Stimulated activated CD4-positive, alpha-beta T cell treated with anti-CD3 and anti-CD28 coated beads, Interleukin-15, amount 100 ng/mL, for 24 hours (primary cell): Measurements from ENCODE around the gene P3H2.
A peak's percentile ranks its signal among the peaks of the same experiment; 100 is the strongest.
"Not testable (repeated sequence)": the region's sequence is repeated elsewhere in the genome, so short reads cannot be mapped to it uniquely, and the experiment has no call there.

Source experiments
- DNase-seq: peaks from one replicate; pipeline ENCODE4 v3.0.0-alpha.2; 2020

The P3H2 gene

DNA sequence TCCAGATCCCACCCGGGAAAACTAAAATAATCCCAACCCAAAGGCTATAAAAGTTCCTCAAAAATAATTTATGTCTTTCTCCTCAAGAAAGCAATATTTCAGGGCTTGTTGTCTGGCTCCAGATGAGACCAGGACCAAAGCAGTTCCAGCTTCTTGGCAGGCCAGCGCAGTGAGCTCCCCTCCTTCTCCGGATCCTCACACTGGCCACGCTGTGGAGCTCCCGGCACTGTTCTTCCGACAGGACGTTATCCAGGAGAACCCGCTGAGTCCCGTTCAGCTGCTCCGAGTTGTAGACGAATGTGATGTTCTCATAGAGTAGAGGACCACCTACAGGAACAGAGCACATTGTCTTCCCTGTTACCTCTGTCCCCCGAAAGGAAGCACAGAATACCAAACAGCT is 146.3 kb downstream of the P3H2 start:
- DNase-seq, result no peak

- no peak for DNase-seq
Measured at GRCh38 chr3:189967254-189967865, 153.3 kb downstream of the P3H2 start.

- DNase-seq, result no peak
Measured at GRCh38 chr3:189966843-189967242, 153.9 kb downstream of the P3H2 start.

- DNase-seq, result no peak
Measured at GRCh38 chr3:189964623-189965332, 155.9 kb downstream of the P3H2 start.

GRCh38 chr3:189962466-189962865 is 158.2 kb downstream of the P3H2 start:
- DNase-seq, result no peak

DNA sequence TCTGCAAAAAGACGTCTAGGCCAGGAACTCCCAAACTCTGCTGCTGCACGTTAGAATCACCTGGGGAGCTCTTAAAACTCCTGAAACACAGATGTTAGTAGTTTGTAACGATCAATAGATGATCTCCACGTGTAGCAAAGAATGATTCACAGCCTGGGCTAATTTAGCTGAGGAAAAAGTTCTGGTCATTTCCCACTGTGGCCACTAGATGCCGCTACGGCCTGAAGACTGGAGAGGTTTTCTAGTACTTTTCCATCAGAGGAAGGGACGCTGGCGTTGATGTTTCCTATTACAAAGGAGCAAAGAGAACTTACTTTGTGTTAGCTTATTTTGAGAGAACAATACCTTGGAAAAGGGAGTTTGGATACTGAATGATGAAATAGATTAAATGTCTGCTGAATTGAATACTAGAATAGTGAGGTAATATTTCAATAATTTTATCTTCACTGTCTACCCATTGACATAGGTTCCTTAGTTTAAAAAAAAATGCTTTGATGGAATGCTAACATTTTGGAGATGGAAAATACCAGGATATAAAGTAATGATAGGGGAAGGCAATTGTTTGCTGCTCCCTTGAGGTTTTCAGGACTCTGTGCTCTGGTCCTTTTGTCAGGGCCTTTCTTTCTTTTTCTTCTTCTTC is 159.1 kb downstream of the P3H2 start:
- peak; percentile 80 for DNase-seq

- not testable (repeated sequence) for DNase-seq
Measured at GRCh38 chr3:189961086-189961485, 159.6 kb downstream of the P3H2 start.

GRCh38 chr3:189954733-189955665 is 165.7 kb downstream of the P3H2 start:
- DNase-seq, result no peak

DNA sequence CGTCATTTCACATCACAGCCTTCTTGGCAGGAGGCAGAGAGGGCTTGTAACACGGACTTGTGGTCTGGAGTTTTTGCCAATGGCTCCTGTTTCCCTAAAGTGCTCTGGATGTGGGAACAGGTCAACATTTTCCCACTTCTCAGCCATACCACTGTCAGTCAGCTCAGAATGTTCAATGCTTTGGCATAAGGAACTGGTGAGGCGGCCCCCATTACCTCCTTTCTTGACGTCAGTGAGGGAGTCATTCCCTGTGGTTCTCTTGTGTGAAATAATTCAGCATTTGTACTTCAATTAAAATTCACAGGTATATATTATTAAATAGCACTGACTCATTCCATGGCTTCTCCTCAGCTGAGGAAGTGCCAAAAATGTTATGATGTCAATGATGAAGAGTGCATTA is 167.1 kb downstream of the P3H2 start:
- no peak for DNase-seq

GRCh38 chr3:189952272-189952671 is 168.4 kb downstream of the P3H2 start:
- DNase-seq, result no peak

DNA sequence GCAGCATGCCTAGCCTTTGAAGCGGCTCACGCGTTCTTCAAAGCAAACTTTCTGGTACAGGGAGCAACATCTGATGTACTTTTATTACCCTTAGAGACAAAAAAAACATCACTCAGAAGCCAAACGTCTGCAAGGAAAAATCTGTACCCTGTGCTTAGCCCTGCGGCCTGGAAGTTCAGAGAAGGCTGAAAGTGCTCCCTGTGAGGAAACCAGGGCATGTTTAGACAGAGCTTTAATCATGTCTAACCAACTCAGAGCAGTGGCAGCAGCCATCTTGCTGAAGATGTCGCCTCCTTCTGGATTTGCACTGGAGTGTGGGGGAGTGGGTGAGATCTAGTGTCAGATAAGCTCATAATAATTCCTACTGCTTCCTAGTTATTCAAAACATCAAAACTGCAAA is 170.4 kb downstream of the P3H2 start:
- no peak for DNase-seq

- DNase-seq, result no peak
Measured at GRCh38 chr3:189949580-189949979, 171.1 kb downstream of the P3H2 start.

- DNase-seq, result no peak
Measured at GRCh38 chr3:189948724-189949045, 172.0 kb downstream of the P3H2 start.

- DNase-seq, result no peak
Measured at GRCh38 chr3:189947948-189948723, 172.6 kb downstream of the P3H2 start.

DNA sequence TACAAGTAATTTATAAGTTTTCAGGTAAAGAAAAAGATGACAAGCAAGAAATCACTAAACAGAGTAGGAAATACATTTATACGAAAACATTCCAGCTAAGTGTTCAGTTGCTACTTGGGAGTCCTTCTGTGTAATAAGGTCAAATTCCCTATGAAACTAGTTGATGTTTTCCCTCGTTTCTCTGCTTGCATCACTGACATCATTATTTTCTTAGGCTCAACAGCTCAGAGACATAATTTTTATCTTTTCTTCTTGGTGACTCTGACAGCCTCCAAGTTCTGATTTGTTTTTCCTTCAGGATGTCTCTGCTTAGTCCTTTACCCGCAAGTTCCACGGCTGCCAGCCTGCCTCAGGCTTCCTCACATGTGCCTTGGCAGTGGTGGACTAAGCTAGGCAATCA is 173.6 kb downstream of the P3H2 start:
- no peak for DNase-seq

DNA sequence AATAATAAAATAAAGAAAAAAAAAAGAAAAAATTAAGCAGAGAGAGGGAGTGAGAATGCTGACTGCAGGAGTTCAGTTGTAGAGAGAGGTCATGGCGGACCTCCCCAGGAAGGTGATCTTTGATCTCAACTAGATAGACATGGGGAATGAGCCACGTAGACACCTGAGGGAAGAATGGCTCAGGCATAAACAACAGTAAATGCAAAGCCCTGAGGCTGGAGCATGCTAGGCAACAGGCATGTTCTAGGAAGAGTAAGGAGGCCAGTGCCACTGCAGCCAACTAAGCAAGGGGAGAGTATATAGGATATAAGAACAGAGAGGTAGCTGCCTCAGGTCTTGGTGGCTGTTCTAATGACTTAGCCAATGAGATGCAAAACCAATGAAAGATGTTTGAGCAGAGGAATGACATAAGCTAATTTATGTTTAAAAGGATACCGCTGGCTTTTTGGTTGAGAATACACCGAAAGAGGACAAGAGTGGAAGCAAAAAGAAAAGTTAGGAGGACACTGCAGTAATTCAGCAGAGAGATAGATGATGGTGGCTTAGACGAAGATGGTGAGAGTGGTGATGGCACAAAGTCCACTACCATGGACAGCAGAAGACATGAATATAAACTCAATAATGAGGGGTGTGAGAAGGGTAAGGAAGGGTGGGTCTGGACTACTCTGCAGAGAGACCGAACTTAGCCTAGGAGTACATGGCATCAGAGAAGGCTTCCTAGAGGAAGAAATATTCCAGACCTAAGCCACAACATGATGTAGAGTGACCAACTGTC is 174.6 kb downstream of the P3H2 start:
- DNase-seq, result no peak

DNA sequence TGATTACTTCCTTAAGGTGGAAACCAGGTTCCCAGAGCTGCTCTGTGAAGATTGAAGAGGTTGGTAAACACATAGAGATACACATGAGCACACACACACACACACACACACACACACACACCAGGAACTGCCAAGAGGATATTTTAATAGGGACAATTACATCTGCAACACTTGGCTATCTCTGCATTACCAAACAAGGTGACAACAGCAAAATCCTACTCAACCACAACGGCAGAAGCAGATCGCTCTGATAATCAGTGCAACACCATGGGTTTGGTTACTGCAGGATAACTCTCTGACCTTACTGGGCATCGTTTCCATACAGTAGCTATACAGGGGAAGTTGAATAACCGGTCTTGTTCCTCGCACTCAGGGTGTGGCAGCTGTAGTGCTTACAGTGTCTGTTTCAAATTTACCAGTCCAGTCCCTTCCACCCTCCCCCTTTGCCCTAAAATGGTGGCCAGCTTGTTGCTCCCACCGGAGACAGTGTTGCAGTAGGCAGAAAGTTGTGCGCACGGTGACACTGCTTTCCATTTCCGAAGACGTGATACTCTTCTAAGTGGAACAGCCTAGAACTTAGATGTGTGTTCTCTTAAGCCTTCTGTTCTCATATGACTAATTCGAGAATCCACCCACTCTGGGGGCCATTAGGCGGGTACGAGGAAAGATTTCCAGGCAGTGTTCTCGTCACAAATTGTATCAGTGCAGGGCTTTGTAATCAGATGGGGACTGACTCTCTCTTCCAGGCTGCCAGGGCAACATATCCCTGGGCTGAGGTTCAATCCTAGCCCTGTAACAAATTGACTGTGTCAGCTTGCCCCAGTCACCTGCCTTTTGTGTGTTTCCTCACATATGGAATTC is 176.2 kb downstream of the P3H2 start:
- peak; percentile 38 for DNase-seq

GRCh38 chr3:189942948-189943347 is 177.7 kb downstream of the P3H2 start:
- DNase-seq, result no peak

DNA sequence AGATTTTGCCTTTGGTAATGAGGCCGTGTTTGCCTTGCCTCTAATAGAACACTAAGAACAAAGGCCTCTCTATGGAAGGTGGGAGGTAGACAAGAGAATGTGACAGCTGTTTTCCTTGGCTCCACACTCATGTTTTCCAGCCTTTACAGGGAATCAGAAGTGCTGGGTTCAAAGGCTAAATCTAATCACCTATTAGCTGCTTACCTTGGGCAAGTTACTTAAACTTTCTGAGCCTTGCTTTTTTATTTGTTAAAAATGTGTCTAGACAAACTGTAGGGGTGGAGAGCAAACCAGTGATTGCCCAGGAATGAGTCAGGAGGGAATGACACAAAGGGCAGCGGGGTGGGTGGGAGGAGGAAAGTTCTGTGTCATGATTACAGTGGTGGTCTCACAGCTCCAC is 179.0 kb downstream of the P3H2 start:
- peak; percentile 32 for DNase-seq

DNA sequence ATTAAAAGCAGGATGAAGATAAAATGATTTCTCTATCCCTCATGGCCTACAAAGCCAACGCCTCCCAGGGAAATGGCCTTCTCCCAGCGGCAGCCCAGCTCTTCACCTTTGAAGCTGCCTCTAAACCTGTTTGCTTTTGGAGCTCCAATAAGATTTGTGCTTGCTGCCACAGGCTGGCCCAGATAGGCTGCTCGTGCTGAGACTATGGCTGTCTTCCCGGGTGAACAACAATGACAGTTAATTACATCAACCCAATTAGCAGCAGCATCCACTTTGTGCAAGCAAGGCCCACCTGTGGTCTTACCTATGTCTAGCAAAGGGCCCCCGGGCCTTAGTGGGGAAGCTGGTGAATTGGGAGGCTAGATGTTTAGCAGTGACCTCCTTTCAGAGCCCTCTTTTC is 179.6 kb downstream of the P3H2 start:
- DNase-seq, result no peak
